ENCODE results near the gene ARHGAP26. TPM values are rescaled to one million over a fixed set of nuclear protein-coding genes. Genes with fewer than 3 reads are reported as not detected.

The ARHGAP26 gene
- total RNA-seq, 4 donors from 2014 or later: 28.2 to 52.3 (median 37.9) TPM

DNA sequence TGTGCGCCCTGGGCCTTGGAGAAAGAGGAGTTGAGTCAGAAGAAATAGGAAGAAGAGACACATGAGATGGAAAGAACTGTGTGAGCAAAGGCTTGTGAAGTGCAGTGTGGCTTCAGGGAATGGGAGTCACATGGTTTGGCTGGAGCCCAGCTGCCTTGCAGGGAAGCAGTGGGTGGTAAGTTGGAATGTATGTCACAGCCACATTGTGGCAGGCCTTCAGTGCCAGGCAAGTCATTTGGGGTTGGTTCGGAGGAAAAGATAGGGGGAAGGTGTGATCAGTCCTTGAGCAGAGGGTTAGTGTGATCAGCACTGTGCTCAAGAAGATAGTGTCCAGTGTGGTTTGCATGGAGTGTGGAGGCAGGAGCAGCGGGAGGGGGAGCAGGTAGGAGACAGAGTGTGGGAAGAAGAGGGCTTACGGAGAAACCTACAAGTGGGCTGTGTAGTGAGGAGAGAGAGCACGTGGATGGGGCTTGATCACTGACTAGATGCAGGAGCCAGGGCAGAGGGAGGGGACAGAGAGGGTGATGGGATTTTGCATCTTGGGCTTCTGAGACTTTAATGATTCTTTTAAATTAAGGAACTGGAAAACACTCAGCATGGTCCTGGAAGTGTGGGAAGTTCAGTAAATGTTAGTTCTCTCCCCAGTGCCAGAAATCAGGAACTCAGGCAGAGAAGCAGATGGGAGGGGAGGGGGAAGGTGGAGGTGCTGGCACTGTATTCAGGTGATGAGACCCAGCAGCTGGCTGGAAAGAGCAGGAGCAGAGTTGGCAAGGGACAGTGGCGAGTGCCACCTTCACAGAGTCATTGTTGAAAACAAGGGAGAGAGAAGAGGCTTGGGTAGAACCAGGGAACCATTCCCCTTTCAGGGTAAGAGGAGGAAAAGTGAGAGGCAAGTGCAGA is 46.6 kb downstream of the ARHGAP26 start:
- intact Hi-C loops (cut with DNase I): no loop called here
- WGBS, 2 donors: 77 to 79% methylated on average over 6 of the region's 6 CpGs
- H3K27ac ChIP-seq: peak overlapping the region; percentile 48 to 75 (median 60)
- no peaks in the 10 kb centered on the region for H3K9me3 ChIP-seq
- peak; percentile 77 to 78 for DNase-seq
- no peaks in the 10 kb centered on the region for H3K36me3 ChIP-seq
- no peaks in the 10 kb centered on the region for H3K27me3 ChIP-seq
- H3K4me1 ChIP-seq: peaks cover 42 to 68% of the 10 kb centered on the region in 2 donors
- TF ChIP-seq, protein P1, sequence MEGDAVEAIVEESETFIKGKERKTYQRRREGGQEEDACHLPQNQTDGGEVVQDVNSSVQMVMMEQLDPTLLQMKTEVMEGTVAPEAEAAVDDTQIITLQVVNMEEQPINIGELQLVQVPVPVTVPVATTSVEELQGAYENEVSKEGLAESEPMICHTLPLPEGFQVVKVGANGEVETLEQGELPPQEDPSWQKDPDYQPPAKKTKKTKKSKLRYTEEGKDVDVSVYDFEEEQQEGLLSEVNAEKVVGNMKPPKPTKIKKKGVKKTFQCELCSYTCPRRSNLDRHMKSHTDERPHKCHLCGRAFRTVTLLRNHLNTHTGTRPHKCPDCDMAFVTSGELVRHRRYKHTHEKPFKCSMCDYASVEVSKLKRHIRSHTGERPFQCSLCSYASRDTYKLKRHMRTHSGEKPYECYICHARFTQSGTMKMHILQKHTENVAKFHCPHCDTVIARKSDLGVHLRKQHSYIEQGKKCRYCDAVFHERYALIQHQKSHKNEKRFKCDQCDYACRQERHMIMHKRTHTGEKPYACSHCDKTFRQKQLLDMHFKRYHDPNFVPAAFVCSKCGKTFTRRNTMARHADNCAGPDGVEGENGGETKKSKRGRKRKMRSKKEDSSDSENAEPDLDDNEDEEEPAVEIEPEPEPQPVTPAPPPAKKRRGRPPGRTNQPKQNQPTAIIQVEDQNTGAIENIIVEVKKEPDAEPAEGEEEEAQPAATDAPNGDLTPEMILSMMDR (IDR thresholded peaks at IDR 0.05): no peak
- TF ChIP-seq POLR2A (IDR thresholded peaks at IDR 0.05): no peak
- no peak overlapping the region for H3K4me3 ChIP-seq (replicated peaks in 1 of 3)

DNA sequence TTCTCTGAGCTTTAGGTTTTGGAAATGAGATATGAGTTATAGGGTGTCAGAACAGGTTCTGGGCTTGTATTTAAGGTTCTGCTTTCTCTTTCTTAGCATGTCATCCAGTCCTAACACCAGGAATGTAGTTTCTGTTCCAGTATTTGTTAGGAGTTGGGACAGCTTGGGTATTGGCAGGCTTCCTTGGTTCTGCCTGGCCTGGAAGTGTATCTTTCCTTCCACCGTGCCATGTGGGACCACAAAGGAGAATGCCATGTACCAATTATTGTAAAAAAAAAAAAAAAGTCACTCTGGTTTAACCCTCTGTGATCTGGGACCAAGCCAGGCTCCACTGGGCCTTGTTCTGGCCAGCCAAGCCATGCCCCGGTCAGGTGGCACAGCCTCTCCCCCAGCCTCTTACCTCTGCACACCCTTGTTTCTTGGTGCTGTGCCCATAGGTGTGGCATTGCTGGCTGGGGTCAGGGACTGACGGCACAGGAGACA is 47.8 kb downstream of the ARHGAP26 start:
- peaks cover 42 to 68% of the 10 kb centered on the region in 2 donors for H3K4me1 ChIP-seq
- WGBS, 2 donors: 23 to 25% methylated on average over 3 of the region's 3 CpGs
- peak overlapping the region; percentile 48 to 75 (median 60) for H3K27ac ChIP-seq
- no peaks in the 10 kb centered on the region for H3K27me3 ChIP-seq
- intact Hi-C loops (cut with DNase I): no loop called here
- H3K36me3 ChIP-seq: no peaks in the 10 kb centered on the region
- TF ChIP-seq POLR2A (IDR thresholded peaks at IDR 0.05): no peak
- TF ChIP-seq, protein P1 (IDR thresholded peaks at IDR 0.05): no peak
- H3K4me3 ChIP-seq (replicated peaks in 1 of 3): no peak overlapping the region
- peak; percentile 64 to 70 for DNase-seq
- no peaks in the 10 kb centered on the region for H3K9me3 ChIP-seq

DNA sequence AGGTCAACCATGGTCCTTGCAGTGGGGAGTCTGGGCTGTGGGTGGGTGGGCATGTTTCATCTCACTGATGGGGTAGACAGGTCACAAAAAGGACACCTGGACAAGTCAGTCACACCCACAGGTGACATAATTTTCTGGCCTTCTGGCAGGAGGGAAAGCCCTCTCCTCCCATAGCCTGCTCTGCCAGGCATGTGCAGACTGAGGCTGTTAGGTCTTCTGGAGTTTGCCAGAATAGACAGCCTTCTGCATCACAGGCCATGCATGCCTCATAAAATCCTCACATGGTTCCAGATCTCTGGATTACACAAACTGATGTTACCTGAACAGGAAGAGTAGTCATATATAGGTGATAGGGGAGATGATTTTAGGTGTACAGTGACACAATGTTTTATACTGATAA is 49.1 kb downstream of the ARHGAP26 start:
- peak; percentile 29 to 62 for DNase-seq
- TF ChIP-seq, protein P1 (IDR thresholded peaks at IDR 0.05): no peak
- TF ChIP-seq POLR2A (IDR thresholded peaks at IDR 0.05): no peak
- H3K9me3 ChIP-seq: no peaks in the 10 kb centered on the region
- H3K27ac ChIP-seq: peak overlapping the region; percentile 41 to 75 (median 48)
- H3K4me3 ChIP-seq (replicated peaks in 1 of 3): no peak overlapping the region
- peaks cover 37 to 59% of the 10 kb centered on the region in 2 donors for H3K4me1 ChIP-seq
- intact Hi-C loops (cut with DNase I): no loop called here
- no peaks in the 10 kb centered on the region for H3K36me3 ChIP-seq
- no peaks in the 10 kb centered on the region for H3K27me3 ChIP-seq

DNA sequence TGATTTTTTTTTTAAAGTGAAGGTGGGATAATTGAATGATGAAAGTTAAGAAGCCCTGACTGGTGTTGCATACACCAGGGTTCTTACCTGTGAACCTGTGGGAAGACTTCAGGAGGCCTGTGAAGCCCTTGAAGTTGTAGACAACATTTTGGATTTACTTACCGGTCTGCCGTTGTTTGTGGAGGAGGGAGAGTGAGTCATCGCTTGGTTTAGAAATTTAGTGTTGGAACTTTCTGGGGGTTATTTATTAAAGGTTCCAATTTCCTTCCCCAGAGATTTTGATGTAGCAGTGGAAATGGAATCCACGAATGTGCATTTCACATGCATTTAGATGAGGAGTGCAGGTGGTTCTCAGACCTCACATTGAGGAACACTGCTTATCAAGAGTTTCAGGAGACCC is 49.6 kb downstream of the ARHGAP26 start:
- Histone ChIP-seq H3K27me3 (no peaks in the 10 kb centered on the region), H3K4me3 (replicated peaks in 1 of 3) (no peak overlapping the region), H3K4me1 (peaks cover 37 to 54% of the 10 kb centered on the region in 2 donors), H3K36me3 (no peaks in the 10 kb centered on the region), H3K9me3 (no peaks in the 10 kb centered on the region), H3K27ac (peak overlapping the region in 1 of 3 donors; percentile 48)
- 62 to 72% methylated on average over 4 of the region's 4 CpGs for WGBS, 2 donors
- no peak for DNase-seq
- TF ChIP-seq, protein P1 (IDR thresholded peaks at IDR 0.05): no peak
- no peak for TF ChIP-seq POLR2A (IDR thresholded peaks at IDR 0.05)
- intact Hi-C loops (cut with DNase I): no loop called here

DNA sequence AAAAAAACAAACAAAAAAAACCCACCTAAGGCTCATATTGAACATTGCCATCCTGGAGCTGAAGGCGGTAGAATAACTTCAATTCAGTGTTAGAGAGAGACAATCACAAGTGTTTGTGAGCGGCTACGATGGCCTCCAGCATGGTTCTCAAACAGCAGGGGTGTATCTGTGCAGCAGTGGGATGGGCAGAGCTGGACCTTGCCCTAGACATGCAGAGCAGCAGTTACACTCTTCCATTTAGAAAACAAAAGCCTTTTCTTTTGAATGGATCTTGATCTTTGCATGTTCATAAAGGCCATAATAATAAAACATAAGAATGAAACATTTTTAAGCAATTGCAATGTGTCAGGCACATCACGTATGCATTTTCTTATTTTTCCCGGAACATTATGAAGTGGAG is 50.3 kb downstream of the ARHGAP26 start:
- no peak overlapping the region for H3K4me3 ChIP-seq (replicated peaks in 1 of 3)
- H3K36me3 ChIP-seq: no peaks in the 10 kb centered on the region
- intact Hi-C loops (cut with DNase I): no loop called here
- H3K27me3 ChIP-seq: no peaks in the 10 kb centered on the region
- peak overlapping the region in 1 of 3 donors; percentile 48 for H3K27ac ChIP-seq
- TF ChIP-seq, protein P1 (IDR thresholded peaks at IDR 0.05): no peak
- TF ChIP-seq POLR2A (IDR thresholded peaks at IDR 0.05): no peak
- peaks cover 37 to 54% of the 10 kb centered on the region in 2 donors for H3K4me1 ChIP-seq
- no peak for DNase-seq
- WGBS, 2 donors: 92 to 96% methylated on average over 5 of the region's 5 CpGs
- H3K9me3 ChIP-seq: no peaks in the 10 kb centered on the region
